Endometrium (tissue), 2 donors: Measurements from ENCODE around the gene BANF2.
"Not testable (repeated sequence)": the region's sequence is repeated elsewhere in the genome, so short reads cannot be mapped to it uniquely, and the experiment has no call there.

ENCODE experiments used
- FAIRE-seq: peaks from 2 replicates; lab custom pipeline; 2012; peaks lifted over from hg19 to GRCh38; lab: Jason Lieb, UNC
- donor health status: control.
- donor health status: control.

Gene BANF2

DNA sequence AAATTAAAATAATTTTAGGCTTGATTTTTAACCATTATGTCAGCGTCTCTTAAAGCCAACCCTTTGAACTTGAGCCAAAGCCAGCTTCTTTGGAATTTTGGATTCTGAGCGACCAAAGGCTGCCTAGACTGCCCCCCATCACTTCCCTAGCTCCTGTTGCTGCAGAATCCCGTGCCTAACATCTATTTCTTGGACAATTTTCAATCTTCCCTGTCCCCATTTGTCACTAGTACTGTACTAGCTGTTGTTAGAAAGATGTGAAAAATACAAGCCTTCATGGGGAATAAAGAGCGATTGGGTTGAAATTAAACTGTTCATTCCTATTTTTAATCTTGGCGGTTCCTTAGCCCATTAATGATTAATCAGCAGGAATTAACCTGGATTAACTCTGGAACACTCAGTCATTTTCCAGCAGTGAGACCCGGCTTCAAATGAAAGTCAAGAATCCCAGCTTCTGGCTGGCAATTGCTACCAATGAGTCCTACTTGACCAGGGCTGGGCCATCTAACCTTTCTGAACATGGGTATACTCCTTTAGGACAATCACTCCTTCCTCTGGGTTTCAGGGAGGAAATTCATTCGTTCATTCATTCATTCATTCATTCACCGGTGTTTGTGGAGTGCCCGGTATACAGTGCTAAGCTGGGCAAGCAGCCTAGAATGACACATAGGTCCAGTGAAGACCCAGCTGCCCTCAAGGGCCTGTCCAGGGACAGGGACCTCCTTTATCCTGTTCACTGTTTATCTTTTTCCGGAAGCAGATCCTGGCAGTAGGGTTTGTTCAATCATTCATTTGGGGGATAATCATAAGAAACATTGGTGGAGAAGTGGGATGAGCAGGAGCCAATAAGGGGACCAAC, 16.3 kb upstream of the BANF2 start:
- no peak for FAIRE-seq

DNA sequence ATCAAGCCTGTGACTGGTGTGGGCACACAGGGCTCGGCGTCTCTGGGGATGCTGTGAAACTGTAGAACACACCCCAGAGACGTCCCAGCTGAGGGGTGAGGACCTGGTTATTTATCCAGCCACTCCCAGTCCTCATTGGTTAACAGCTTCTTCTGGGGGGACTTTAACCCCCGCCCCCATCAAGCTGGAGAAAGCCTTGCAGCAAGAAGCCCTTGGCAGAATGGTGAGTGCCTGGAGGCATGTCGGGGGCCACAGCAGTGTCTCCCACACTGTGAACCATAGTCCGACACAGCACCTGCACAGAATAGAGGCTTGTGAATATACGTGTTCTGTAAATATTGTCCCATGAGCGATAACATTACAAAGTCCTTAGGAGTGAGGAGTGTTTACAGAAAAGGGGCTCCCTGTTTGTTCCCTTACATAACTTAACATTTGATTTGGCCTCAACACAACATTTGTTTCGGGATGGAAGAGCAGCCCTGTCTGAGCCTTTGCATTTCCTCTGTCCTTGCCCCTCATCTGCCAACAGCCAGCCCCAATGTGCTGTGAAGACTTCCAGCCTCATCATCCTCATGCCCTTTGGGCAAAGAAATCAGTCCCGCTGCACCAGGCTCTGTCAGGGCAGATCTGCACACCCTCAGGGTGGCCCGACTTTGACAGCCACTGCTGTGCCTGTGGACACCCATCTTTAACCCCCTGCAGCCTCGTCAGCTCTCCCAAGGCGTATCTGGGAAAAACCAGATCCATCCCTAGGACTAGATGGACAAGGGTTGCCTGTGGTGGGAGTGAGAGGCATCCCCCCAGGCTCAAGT, 15.5 kb upstream of the BANF2 start:
- FAIRE-seq, result no peak

DNA sequence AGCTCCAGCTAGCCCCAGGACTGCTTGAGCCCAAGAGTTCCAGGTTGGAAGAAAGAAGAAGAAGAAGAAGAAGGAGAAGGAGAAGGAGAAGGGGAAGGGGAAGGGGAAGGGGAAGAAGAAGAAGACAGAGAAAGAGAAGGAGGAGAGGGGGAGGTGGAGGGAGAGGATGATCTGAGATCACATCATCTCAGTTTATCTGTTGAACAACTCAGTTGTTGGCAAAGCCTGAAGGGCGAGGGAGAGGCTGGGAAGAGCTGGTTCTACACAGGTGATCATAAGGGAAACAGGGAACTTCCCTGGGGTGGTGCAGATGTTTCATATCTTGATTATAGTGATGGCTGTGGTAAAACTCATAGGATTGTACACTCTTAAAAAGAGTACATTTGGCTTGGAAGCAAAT, 14.6 kb upstream of the BANF2 start:
- no peak for FAIRE-seq

DNA sequence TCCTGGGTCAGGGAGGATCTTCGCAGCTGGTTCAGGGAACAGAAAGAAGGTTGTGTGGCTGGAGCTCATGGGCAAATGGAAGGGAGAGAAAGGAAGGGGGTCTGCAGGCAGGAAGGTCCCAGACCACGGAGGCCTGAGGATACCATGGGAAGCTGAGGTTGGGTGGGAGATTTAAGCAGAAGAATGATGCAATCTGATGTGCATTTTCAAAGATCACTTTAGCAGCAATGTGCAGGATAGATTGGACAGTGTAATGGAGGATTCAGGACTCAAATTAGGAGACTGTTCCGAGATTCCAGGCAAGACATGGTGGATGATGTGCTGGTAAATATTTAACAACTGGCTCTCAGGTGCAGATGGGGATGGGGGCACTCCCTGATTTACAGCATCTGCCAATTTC, 12.0 kb upstream of the BANF2 start:
- FAIRE-seq, result no peak

DNA sequence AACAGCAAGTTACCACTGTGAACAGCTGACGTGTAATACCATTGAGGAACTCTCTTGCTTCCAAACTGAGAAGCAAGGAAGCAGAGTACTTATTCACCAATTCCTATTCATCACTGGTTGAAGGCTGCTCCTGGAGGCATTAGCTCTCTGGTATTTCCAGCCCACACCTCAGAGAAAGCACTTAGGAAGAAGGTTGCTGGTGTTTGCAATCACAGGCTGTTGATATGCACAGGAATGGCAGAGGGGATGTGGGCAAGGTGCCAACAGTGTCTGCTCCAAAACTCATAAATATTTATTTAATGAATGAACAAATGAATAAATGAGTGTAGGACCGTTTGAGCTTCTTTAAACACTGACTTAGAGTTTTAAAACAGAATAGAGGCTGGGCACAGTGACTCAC, 10.8 kb upstream of the BANF2 start:
- FAIRE-seq, result no peak

DNA sequence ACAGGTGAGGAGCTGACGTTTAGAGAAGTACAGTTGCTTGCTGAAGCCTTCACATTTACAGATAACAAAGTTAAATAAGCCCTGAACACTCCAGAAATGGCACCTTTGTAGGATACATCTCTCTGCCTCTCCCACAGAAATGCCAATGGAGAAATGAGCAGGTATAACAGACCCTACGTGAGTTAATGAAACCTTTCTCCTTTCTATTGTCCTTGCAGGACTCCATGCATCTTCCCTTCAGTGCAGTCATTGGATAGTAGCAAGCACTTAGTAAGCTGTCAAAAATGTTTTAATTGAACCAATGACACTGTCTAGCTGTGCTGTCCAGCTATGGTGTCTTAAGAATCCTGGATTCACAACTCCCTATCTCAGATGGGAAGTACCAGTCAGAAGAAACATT, 9.6 kb upstream of the BANF2 start:
- FAIRE-seq, result no peak

DNA sequence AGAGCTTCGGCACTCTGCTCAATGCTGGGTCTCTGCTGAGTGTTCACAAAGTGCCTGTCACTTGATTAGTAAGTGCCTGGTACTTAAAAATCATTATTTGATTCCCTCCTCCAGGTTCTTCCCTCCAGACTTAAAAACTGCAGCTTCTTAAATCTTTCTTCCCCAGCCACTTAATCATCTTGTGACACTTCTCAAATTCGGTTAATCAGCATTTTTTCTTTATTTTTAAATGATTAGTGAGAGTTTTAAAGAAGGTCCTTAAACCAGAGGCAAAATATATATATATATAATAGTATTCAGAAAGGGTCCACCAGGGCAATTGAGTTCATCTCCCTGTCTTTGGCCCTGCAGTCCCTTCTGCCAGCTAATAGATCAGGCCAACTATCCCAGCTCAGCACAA, 8.0 kb upstream of the BANF2 start:
- FAIRE-seq, result no peak

DNA sequence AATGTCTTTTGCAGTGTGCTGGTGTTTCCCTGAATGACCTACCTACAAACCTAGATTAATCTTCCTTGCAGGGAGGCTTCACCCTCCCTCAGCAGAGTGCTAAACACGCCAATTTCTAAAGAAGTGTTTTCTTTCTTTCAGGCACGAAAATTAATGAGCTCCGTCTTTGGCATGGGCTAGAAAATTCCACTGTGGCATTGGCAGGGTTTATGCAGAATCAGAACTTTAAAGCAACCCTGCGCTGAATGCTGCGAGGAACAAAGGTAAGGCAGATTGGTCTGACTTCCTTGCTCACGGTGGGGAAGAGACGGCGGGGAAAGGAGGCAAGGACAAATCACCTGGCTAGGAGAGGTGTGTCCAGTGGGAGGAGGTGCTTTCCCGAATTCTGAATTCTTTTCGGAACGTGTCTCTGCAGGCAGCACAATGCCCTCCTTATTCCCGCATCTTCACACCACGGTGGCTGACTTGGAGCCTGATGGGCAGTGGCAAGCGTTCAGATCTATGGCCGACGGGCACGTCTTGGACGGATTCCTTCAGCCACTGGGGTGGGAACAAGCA, 6.2 kb upstream of the BANF2 start:
- FAIRE-seq, result no peak

DNA sequence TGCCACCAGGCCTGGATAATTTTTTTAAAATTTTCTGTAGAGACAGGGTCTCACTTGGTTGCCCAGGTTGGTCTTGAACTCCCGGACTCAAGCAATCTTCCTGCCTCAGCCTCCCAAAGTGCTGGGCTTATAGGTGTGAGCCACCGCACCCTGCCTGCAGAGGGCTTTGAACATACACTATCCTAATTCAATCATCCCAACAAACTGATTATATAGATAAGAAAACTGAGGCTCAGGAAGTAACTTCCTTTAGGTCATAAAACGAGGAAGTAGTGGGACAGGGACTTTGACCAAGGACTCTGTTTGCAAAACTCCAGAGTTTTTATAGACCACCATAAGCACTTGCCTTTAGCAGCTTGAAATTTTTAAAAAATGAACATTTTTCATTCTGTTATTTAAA, 5.0 kb upstream of the BANF2 start:
- no peak for FAIRE-seq

DNA sequence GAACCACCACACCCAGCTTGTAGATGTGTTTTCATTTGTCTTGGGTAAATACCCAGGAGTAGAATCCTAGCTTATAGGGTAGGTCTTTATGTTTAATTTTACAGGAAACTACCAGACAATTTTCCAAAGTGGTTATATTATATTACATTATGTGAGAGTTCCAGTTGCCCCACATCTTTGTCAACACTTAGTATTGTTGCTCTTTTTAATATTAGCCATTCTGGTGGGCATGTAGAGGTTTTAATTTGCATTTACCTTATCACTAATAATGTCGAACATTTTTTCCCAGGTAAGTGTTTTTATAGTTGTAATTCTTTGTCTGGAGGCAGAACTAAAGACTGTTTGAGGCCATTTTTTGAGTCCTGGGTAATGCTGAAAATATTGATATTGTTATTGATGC, 3.5 kb upstream of the BANF2 start:
- no peak for FAIRE-seq

DNA sequence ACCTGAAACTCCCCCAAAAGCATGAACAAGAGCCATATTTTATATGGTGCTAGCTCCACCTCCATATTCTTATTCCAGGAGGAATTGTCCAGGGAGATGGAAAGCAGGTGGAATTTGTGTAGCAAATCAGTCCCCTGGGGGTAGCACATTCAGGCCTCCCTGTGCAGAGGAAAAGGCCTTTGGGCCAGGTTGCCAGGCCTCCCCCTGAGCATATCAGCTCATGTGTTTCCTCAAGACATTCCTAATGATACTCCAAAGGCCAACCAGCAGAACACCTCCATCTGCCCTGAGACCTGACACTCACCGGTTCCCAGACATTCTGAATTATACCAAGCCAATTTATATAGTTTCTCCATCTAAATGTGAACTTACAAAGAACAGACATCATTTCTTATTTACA, 2.6 kb upstream of the BANF2 start:
- no peak for FAIRE-seq

DNA sequence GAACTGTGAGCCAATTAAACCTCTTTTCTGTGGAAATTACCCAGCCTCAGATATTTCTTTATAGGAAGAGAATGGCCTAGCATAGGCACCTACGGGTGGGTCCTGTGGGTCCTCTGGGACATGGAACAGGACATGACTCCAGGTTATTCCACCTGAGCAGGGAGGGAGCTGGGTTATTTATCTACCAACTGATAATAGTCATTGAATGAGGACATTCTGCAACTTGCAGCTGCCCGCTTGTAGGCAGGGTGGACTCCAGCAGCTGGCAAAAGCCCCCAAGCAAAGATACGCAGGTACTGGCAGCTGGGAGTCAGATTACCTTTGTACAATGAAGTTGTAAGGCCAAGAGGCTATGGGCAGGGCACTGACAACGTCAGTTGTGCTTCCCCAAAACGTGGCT, 1.4 kb upstream of the BANF2 start:
- no peak for FAIRE-seq

DNA sequence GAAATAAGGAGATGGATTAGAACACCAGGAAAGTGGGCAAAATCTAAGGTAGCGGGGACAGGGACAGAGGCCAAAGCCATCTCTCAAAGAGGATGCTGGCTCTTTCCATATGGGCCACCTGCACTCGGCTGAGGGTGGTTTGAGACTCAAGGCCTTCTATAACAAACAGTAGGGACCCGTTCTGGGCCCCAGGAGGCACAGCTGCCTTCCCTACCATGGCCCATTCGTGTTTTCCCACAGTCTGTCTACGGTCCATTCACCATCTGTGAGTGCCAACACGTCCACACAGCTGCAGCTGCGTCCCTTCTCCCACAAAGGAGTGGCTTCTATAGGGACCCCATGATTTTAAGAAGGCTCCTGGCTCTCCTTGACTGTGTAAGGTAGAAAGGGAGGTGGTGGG, 871 bp downstream of the BANF2 start:
- no peak for FAIRE-seq

DNA sequence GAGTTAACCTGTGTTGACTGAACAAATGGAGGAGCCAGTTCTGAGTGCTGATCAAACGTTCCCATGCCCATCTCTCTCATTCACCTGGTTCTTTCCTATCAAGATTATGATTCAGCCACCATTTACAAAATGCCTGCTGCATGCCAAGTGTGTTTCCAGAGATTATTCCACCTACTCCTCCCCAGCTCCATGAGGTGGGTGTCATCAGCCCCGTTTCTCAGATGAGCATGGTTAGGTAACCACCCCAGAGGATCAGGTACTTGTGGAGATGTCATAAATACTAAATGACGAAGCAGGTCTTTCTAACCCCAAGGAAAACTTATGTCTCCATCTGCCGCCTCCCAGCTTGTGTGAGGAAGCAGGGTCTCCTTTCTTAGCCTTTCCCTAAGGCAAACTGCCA, 2.1 kb downstream of the BANF2 start:
- no peak for FAIRE-seq

DNA sequence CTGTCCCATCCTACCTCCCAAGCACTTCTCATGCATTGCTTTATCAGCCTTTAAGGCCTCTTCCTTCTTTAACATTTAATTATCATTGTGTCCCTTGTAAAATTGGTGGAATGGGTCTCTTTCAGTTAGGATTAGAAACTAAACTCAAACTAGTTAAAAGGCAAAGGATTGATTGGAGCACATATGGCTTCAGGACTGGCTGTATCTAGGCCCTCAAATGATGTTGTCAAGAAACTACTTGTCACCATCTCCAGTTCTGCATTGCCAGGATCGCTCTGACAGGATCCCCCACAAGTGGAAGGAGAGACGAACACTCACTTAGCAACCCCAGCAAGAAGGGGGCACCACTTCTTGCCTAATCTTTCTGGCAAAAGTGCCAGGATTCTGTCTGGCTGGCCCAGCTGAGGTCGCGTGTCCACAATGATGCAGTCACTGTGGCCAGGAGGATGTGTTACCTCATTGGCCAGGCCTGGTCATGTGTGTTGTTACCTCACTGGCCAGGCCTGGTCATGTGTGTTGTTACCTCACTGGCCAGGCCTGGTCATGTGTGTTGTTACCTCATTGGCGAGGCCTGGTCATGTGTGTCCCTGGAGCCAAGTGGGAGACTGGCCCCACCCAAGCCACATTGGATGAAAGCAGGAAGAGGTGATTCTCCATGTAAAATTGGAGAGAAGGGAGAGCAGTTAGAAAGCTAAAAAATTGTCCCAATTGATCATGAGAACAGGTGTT, 5.0 kb downstream of the BANF2 start:
- no peak for FAIRE-seq

DNA sequence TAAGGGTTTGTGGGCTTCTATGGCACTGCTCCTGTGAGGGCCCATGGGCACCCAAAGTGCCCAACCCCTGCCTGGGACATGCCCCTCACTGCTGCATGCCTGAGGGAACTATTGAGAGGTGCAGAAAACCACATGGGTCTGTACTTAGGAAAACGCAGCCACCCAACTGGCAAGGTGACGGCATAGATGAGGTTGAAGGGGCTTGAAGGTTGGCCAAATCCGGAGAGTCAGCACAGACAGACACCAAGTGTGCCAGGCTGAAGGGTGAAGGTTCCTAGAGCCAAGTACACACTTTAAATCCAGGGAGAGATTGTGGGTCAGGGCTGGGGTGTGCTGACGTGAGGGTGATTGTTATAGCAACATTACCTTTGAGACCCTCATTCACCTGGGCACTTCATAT, 6.2 kb downstream of the BANF2 start:
- FAIRE-seq, result no peak

DNA sequence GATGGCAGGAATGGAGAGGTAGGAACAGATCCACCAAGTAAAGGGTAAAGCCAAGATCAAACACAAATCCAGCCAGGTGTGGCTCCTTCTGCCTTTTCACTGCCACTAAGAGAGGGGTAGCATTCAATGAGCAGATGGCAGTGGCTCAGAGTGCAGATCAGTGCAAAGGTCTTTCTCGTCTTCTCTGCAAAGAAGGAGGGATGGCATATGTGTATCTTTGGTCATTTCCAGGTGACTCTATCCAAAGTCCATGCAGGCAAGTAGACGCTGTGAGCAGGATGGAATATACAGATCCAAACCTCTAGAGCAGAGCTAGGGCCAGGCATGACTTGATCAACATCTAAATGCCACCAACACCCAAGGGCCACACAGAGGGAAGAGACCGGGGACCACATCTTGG, 6.9 kb downstream of the BANF2 start:
- no peak for FAIRE-seq

DNA sequence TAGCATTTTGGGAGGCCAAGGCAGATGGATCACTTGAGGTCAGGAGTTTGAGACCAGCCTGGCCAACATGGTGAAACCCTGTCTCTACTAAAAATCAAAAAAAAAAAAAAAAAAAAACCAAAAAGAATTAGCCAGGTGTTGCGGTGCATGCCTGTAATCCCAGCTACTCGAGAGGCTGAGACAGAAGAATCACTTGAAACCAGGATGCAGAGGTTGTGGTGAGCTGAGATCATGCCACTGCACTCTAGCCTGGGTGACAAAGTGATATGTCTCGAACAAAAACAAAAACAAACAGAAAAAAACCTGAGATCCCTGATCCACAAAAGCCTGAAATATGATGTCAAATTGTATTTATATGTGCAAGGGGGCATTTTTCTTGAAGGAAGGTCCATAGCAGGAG, 8.2 kb downstream of the BANF2 start:
- FAIRE-seq, result not testable (repeated sequence)

DNA sequence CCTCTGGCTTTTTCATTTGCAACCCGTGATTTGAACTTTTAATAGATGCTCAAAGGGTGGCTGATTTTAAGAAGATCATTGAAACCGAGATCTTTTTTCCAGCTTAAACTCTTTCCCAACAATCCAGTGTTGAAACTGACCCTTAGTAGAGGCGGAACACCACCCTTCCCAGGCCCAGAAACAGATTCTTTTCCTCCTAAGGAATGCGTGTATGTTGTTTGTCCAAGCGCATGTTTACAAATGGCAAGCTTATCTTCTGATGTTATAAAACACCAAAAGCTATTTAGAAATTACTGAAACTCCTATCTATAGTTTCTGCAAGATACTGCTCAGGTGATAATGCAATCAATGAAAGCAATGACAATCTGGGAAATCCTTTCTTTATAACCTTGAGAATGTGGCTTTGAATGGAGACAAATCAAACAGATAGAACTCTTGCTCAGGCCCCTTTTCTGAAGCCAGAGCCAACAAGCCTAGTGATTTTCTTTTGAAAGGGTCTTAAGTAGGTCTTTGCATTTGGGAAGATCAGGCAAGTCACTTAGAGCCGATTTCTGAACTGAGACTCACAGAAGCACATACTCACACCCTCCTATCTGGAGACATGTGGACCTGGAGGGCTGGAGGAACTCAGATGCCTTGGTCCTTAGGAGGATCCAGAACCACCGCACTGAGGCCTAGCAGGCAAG, 9.1 kb downstream of the BANF2 start:
- FAIRE-seq, result peak; percentile 70

DNA sequence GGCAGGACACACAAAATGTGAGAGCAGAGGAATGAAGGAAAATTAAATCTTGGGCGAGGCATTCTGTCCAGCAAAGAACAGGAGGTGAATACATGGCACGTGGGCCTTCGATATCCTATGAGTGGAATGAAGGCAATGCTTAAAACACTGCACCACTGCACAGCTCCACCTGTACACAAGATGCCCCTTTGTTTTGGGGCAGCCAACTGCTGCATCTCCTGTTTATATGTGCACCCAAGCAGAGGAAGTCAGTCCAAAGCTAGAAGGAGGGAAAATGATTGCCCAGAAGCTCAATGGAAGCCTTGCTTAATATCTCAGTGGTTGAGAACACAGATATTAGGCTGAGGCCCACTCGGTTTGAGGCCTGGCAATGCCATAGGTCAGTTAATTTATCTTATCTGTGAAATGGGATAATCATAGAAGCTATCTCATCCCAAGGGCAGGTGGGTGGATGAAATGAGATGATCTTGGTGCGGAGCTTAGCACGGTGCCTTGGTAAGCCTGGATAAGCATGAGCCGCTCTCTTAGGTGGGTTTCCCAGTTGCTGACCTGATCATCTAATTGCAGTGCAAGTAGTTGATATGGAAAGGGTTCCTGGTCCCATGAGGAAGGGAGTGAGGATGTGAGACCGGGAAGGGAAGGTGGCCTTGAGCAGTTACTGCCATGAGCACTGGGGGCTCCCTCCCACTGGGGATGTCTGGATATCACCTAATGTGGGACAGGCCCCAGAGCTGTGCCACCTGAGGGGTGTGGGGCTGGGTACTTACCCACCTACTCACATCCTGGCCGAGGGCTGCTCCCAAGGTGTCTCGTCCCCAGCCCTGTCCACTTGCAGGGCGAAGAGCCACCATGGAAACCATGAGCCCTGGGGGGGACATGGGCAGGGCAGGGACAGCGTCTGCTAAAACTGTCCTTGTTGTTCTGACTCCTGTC, 9.9 kb downstream of the BANF2 start:
- FAIRE-seq, result no peak
